SK-N-MC (cell line): ENCODE results near the gene PEDS1.

Experiments
- DNase-seq: peaks from one replicate; pipeline ENCODE4 v3.0.0-alpha.2; 2011; ENCODE audit warnings: low read depth, low spot score
- H3K27ac ChIP-seq: fragments of 200-600 bp; sonication (generic); 2 replicates; pipeline ENCODE4 v1.5.1; 2016; ENCODE audit warnings: mixed run types
- H3K36me3 ChIP-seq: fragments of 200-600 bp; sonication (generic); 2 replicates; pipeline ENCODE4 v1.6.1; 2017; ENCODE audit warnings: antibody characterized with exemption, low read length, mixed read lengths; ENCODE audit not compliant: insufficient read depth
- H3K4me3 ChIP-seq: fragments of 200-600 bp; sonication (generic); 2 replicates; pipeline ENCODE4 v1.5.1; 2016
- H3K9ac ChIP-seq: fragments of 200-600 bp; sonication (generic); 2 replicates; pipeline ENCODE4 v1.8.0; 2017; ENCODE audit warnings: mixed run types, mixed read lengths; ENCODE audit not compliant: insufficient read length
- H3K9me3 ChIP-seq: fragments of 200-600 bp; sonication (generic); 2 replicates; pipeline ENCODE4 v1.6.1; 2017; ENCODE audit warnings: low read depth, mild to moderate bottlenecking, antibody characterized with exemption, low read length, moderate library complexity, mixed read lengths
- EZH2 ChIP-seq: fragments of 200-600 bp; sonication (generic); IDR thresholded peaks from one replicate; pipeline ENCODE4 v1.6.1; 2017; ENCODE audit warnings: antibody characterized with exemption
- FOXP2 ChIP-seq: optimal IDR thresholded peaks from 2 replicates; pipeline ENCODE3; 2011; ENCODE audit warnings: mild to moderate bottlenecking, moderate library complexity; ENCODE audit not compliant: insufficient read depth; ENCODE audit errors: extremely low read length, control extremely low read depth
- POLR2AphosphoS5 ChIP-seq: IDR thresholded peaks from 2 replicates; pipeline ENCODE4 v1.6.1; 2012; ENCODE audit warnings: mild to moderate bottlenecking, low read depth, low read length, borderline replicate concordance

The PEDS1 gene

DNA sequence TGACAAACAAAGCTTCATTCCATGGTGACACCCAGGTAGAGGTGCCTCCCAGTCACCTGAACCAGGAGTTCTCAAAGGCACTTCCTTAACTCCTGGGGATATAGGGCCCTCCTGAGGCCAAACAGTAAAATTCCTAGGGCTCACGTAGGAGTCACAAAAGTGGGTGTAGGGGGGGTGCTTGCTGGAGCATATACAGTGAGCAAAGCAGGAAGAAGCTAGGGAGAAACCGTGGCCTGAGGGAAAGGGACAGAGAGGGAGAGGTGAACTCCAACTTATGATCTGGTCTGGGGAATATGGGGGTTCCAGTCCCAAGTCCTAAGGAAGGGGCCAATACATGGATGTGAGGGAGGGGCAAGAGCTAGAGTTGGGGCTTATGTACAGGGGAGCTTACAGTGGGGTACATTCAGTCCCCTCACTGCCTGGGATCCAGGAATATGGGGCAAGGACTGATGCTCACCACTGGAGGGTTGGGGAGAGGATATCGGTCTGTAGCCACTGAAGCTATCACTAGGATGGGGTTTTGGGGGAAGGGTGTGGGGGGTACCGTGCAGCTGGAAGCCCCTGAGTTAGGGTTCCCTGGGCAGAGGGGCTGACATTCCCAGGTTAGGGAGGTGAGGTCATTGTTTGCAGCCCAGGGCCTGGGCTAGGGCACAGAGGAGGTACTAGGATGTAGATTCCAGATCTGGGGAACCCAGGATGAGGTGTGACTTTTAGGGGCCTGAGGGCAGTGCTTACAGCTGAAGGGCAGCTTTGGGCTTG is 950 bp downstream of the PEDS1 start:
- no peak for DNase-seq

DNA sequence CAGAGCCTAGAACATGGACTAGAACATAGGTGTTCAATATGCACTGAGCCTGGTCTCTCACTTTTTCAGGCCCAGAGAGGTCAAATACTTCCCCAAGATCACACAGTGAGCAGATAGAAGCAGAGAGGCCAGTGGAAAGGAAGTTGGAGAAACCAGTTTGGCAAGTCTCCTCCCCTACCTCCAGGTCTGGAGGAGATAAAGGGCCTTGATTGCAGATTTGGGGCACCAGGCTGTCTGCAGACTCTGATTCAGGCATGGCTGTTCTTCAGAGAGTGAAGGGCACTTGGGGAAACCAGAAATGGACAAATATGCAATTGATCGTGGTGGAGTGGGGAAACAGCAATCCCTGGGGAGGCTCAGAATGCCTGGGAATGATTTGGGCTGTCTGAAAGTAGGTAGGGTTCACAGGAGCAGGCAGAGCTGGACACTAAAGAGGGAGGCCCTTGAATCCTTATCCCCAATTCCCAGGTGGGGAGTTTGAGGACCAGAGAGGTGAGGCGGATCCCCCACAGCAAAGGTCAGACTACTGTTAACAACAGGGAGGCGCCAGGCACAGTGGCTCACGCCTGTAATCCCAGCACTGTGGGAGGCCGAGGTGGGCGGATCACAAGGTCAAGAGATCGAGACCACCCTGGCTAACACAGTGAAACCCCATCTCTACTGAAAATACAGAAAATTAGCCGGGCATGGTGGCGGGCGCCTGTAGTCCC is 2.3 kb downstream of the PEDS1 start:
- Histone ChIP-seq H3K36me3 (peaks cover 3% of the 10 kb centered on the region; the same call in 1 of the 2 replicates), H3K27ac (no peak overlapping the region)
- DNase-seq = no peak

More for the DNA sequence above, 950 bp downstream of the PEDS1 start:
- TF ChIP-seq FOXP2 = no peak
- no peak for TF ChIP-seq POLR2AphosphoS5
- TF ChIP-seq EZH2 = no peak
- Histone ChIP-seq H3K27ac (no peak overlapping the region), H3K9ac (peak overlapping the region; percentile 85), H3K36me3 (peaks cover 3% of the 10 kb centered on the region; the same call in 1 of the 2 replicates), H3K4me3 (peak overlapping the region; percentile 84), H3K9me3 (no peaks in the 10 kb centered on the region)

DNA sequence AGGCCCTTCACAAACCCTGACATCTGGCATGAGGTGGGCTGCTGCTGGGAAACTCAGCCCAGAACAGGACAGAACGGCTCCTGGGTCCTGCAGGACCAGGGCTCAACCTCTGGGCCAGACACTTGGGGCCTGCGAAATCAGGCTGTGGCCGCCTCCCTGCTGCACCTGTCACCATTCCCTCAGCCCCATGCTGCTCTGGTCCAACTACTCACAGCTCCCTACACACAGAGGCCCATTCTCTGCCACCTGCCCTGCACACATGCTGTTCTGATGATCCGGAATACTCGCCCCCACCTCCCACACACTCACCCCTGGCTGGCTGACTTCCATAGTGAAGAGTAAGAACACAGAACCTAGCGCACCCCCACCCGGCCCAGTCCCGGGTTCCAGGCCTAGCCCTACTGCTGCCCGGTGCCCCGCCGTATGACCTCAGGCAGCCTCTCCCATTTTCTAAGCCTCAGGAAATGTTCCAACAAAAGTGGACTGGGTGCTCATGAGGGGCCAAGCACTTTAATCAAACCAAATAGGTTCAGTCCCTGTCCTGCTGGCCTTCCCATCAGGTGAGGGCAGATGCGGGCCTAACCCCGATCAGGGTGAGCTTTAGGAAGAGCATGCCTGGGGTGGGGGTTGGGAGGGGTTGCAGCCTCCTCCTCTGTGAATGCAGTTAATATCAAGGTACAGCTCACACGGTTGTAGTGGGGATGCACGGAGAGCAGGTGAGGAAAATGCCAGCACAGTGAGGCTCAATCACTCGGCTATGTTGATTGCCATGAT is 3.9 kb downstream of the PEDS1 start:
- peaks cover 3% of the 10 kb centered on the region; the same call in 1 of the 2 replicates for H3K36me3 ChIP-seq
- no peaks in the 10 kb centered on the region for H3K9me3 ChIP-seq
- H3K4me3 ChIP-seq = no peak overlapping the region
- no peak overlapping the region for H3K27ac ChIP-seq
- no peak for DNase-seq
- no peak overlapping the region for H3K9ac ChIP-seq
- TF ChIP-seq EZH2 = no peak
- no peak for TF ChIP-seq FOXP2
- TF ChIP-seq POLR2AphosphoS5 = no peak

More for the DNA sequence above, 2.3 kb downstream of the PEDS1 start:
- TF ChIP-seq EZH2 = no peak
- TF ChIP-seq FOXP2 = no peak
- TF ChIP-seq POLR2AphosphoS5 = no peak
- no peak overlapping the region for H3K4me3 ChIP-seq
- no peak overlapping the region for H3K9ac ChIP-seq
- H3K9me3 ChIP-seq = no peaks in the 10 kb centered on the region

DNA sequence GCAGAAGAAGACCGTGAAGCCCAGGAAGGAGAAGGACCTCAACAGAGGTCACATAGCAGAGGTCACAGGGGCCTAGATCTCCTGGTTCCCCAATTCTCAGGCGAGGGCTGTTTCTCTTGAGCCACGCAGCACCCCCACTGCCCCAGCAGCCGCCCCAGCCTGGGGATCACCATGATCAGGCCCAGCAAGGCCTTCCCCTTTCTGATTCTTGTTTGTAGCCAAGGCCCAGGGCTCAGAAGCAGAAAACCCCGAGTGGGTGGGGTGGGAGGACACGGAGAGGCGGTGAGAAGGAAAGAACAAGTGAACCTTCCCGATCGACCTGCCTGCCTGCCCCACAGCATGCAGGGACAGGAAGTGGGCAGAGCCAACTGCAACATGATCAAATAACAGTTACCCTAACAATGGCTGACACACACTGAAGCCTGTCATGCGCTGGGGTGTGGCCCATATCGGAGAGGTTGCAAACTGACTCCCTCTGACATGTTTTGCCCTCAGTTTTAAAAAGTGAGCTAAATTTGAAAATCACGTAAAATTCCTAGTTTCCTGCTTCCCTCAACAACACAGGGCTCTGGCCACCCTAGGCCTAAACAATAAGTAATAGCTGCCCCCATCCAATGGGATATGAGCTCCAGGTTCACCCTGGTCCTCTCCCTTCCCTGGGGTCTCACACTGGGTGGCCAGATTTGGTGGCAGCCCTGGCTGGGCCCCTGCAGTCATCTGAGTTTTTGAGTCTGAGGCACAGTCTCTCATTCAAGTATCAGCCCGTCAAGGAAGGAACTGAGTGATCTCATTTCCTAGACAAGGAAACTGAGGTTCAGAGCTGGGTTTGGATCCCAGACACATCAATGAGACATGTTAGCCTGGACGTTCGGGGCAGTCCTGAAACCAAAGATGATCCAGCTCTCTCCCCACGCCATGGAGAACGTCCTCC is 6.5 kb downstream of the PEDS1 start:
- H3K4me3 ChIP-seq = no peak overlapping the region
- DNase-seq = no peak
- H3K9me3 ChIP-seq = no peaks in the 10 kb centered on the region
- peak overlapping the region; percentile 5 for H3K9ac ChIP-seq
- peak overlapping the region; percentile 5; the same call in 1 of the 2 replicates for H3K27ac ChIP-seq
- H3K36me3 ChIP-seq = peaks cover 13% of the 10 kb centered on the region
- TF ChIP-seq POLR2AphosphoS5 = no peak
- no peak for TF ChIP-seq FOXP2
- TF ChIP-seq EZH2 = no peak

DNA sequence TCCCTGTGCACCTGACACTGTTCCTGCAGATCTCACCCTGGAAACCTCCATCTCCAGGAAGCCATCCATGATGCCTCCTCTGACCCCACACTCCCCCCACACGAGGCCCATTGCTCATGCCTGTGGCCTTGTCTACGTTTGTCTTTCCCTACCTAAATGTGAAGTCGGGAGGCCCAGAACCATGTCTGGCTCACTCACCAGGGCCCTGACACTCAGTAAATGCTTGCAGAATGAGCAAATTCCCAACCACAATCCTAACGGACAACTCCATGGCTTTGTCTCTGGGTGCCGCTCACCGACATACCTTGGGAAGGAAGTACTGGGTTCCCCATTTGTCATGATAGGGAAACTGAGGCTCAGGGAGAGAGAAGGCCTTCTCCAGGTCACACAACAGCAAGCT is 7.3 kb downstream of the PEDS1 start:
- TF ChIP-seq POLR2AphosphoS5 = no peak
- no peak for TF ChIP-seq FOXP2
- no peak for TF ChIP-seq EZH2
- H3K4me3 ChIP-seq = no peak overlapping the region
- H3K36me3 ChIP-seq = peaks cover 21% of the 10 kb centered on the region
- DNase-seq = no peak
- H3K9ac ChIP-seq = no peak overlapping the region
- H3K27ac ChIP-seq = no peak overlapping the region
- no peaks in the 10 kb centered on the region for H3K9me3 ChIP-seq

DNA sequence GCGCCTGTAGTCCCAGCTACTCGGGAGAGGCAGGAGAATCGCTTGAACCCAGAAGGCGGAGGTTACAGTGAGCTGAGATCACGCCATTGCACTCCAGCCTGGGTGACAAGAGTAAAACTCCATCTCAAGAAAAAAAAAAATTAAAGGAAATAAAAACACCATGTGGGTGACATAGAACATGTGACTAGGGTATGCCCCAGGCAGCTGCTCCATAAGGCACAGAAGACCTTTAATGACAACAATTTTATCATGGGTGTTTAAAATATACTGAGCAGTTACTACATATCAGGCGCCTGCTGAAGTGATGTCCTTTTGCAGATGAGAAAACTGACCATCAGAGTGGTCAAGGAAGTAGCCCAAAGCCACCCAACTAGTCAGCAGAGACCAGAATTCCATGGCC is 8.0 kb downstream of the PEDS1 start:
- no peak overlapping the region for H3K27ac ChIP-seq
- H3K9ac ChIP-seq = no peak overlapping the region
- no peak overlapping the region for H3K4me3 ChIP-seq
- H3K36me3 ChIP-seq = peaks cover 25% of the 10 kb centered on the region
- no peak for DNase-seq
- H3K9me3 ChIP-seq = no peaks in the 10 kb centered on the region
- TF ChIP-seq FOXP2 = no peak
- no peak for TF ChIP-seq EZH2
- TF ChIP-seq POLR2AphosphoS5 = no peak

DNA sequence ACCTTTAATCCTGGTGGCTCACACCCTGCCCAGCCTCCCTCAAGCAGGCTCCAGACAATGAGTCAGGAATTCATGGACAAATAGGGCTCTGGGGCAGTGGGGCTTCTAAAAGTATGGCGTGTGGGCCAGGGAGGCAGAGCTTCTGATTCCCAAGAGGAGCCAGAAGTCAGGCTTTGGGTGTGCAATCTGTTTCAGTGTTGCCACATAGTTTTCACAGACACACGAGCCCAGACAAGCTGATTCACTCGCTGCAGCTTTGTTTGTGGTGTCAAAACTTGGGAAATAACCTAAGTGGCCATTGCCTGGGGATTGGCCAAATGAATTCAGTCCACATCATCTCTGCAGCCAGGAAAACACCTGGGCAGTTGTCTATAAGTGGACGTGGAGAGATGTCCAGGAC is 9.2 kb downstream of the PEDS1 start:
- Histone ChIP-seq H3K4me3 (no peak overlapping the region), H3K36me3 (peaks cover 31% of the 10 kb centered on the region), H3K9ac (no peak overlapping the region), H3K9me3 (no peaks in the 10 kb centered on the region), H3K27ac (no peak overlapping the region)
- DNase-seq = no peak
- TF ChIP-seq POLR2AphosphoS5 (no peak), EZH2 (no peak), FOXP2 (no peak)

DNA sequence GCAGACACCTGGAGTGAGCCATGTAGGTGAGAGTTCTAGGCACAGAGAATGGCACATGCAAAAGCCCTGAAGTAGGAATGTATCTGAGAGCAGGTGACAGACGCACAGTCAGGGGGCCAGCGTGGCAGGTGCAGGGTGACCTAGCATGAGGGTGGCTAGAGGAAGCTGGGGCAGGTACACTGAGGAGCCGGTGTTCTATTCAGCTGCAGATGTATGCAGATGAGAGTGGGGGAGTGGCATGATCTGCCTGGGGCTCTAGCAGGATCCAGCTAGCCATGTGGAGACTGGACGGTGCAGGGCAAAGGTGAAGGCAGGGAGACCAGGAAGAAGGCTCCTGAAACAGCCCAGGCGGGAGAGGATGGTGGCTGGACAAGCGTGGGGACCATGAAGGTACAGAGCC is 10.7 kb downstream of the PEDS1 start:
- Histone ChIP-seq H3K27ac (no peak overlapping the region), H3K9ac (no peak overlapping the region), H3K36me3 (peaks cover 31% of the 10 kb centered on the region), H3K4me3 (no peak overlapping the region), H3K9me3 (no peaks in the 10 kb centered on the region)
- no peak for DNase-seq
- TF ChIP-seq POLR2AphosphoS5 = no peak
- no peak for TF ChIP-seq EZH2
- no peak for TF ChIP-seq FOXP2
